BLaER1 (cell line): Measurements from ENCODE around the gene SFMBT2.

Experiments used
- H3K27ac ChIP-seq: shearing (Covaris generic); formaldehyde crosslinking; 2 replicates; pipeline ENCODE4 v1.8.1; 2022
- H3K27me3 ChIP-seq: shearing (Covaris generic); formaldehyde crosslinking; 2 replicates; pipeline ENCODE4 v1.8.1; 2022
- H3K36me3 ChIP-seq: shearing (Covaris generic); formaldehyde crosslinking; 2 replicates; pipeline ENCODE4 v1.8.1; 2022
- H3K4me1 ChIP-seq: shearing (Covaris generic); formaldehyde crosslinking; 2 replicates; pipeline ENCODE4 v1.8.1; 2022
- H3K4me2 ChIP-seq: shearing (Covaris generic); formaldehyde crosslinking; 2 replicates; pipeline ENCODE4 v1.8.1; 2022
- H3K4me3 ChIP-seq: shearing (Covaris generic); formaldehyde crosslinking; 2 replicates; pipeline ENCODE4 v1.8.1; 2022
- H3K9ac ChIP-seq: shearing (Covaris generic); formaldehyde crosslinking; 2 replicates; pipeline ENCODE4 v1.8.1; 2022
- H3K9me3 ChIP-seq: shearing (Covaris generic); formaldehyde crosslinking; 2 replicates; pipeline ENCODE4 v1.8.1; 2022
- H4K20me1 ChIP-seq: shearing (Covaris generic); formaldehyde crosslinking; 2 replicates; pipeline ENCODE4 v1.8.1; 2022
- Cebpa-rat ChIP-seq: shearing (Covaris generic); IDR thresholded peaks from 2 replicates; pipeline ENCODE4 v1.8.1; 2022

The SFMBT2 gene

GRCh38 chr10:7264313-7264756 is 146.5 kb downstream of the SFMBT2 start:
- Histone ChIP-seq H3K27ac (peak overlapping the region; percentile 87), H3K4me1 (peaks cover 99% of the 10 kb centered on the region), H3K27me3 (no peaks in the 10 kb centered on the region), H4K20me1 (no peaks in the 10 kb centered on the region), H3K4me2 (peak overlapping the region; percentile 64), H3K9me3 (0 out of 2 replicates have a peak, but pooled peaks cover 6% of the 10 kb centered on the region), H3K4me3 (no peak overlapping the region), H3K9ac (peak overlapping the region; percentile 26; the same call in 1 of the 2 replicates), H3K36me3 (peaks cover 49% of the 10 kb centered on the region)
- no peak for TF ChIP-seq Cebpa-rat

GRCh38 chr10:7263616-7264015 is 147.2 kb downstream of the SFMBT2 start:
- Histone ChIP-seq H3K27me3 (no peaks in the 10 kb centered on the region), H3K9ac (peak overlapping the region; percentile 26; the same call in 1 of the 2 replicates), H3K27ac (peak overlapping the region; percentile 87), H3K4me2 (peak overlapping the region; percentile 64), H3K4me1 (peaks cover 99% of the 10 kb centered on the region), H4K20me1 (no peaks in the 10 kb centered on the region), H3K4me3 (no peak overlapping the region), H3K9me3 (0 out of 2 replicates have a peak, but pooled peaks cover 6% of the 10 kb centered on the region), H3K36me3 (peaks cover 42% of the 10 kb centered on the region)
- TF ChIP-seq Cebpa-rat = no peak

- H3K36me3 ChIP-seq = peaks cover 35% of the 10 kb centered on the region
- H3K4me1 ChIP-seq = peaks cover 98% of the 10 kb centered on the region
- no peak for TF ChIP-seq Cebpa-rat
- no peaks in the 10 kb centered on the region for H4K20me1 ChIP-seq
- no peak overlapping the region for H3K4me3 ChIP-seq
- peak overlapping the region; percentile 90 for H3K4me2 ChIP-seq
- 0 out of 2 replicates have a peak, but pooled peaks cover 6% of the 10 kb centered on the region for H3K9me3 ChIP-seq
- H3K27me3 ChIP-seq = no peaks in the 10 kb centered on the region
- peak overlapping the region; percentile 47; the same call in 1 of the 2 replicates for H3K9ac ChIP-seq
- H3K27ac ChIP-seq = peak overlapping the region; percentile 87
Measured at GRCh38 chr10:7261351-7261750, 149.5 kb downstream of the SFMBT2 start.

GRCh38 chr10:7260912-7261311 is 149.9 kb downstream of the SFMBT2 start:
- TF ChIP-seq Cebpa-rat = no peak
- Histone ChIP-seq H3K9ac (peak overlapping the region; percentile 47; the same call in 1 of the 2 replicates), H3K36me3 (peaks cover 33% of the 10 kb centered on the region), H3K27me3 (no peaks in the 10 kb centered on the region), H3K27ac (peak overlapping the region; percentile 87), H3K4me2 (peak overlapping the region; percentile 90), H4K20me1 (no peaks in the 10 kb centered on the region), H3K4me1 (peaks cover 98% of the 10 kb centered on the region), H3K4me3 (no peak overlapping the region), H3K9me3 (0 out of 2 replicates have a peak, but pooled peaks cover 6% of the 10 kb centered on the region)

- peaks cover 98% of the 10 kb centered on the region for H3K4me1 ChIP-seq
- peak overlapping the region; percentile 87 for H3K27ac ChIP-seq
- peak; percentile 95 for TF ChIP-seq Cebpa-rat
Measured at GRCh38 chr10:7260412-7260900, 150.4 kb downstream of the SFMBT2 start.

GRCh38 chr10:7258948-7259523 is 151.8 kb downstream of the SFMBT2 start:
- Histone ChIP-seq H3K9ac (peak overlapping the region; percentile 67), H3K4me2 (peak overlapping the region; percentile 90), H3K36me3 (peaks cover 41% of the 10 kb centered on the region), H3K9me3 (peaks cover 11% of the 10 kb centered on the region; the same call in 1 of the 2 replicates), H3K4me1 (peaks cover 91% of the 10 kb centered on the region), H4K20me1 (no peaks in the 10 kb centered on the region), H3K4me3 (peak overlapping the region; percentile 38), H3K27me3 (no peaks in the 10 kb centered on the region), H3K27ac (peak overlapping the region; percentile 87)
- TF ChIP-seq Cebpa-rat = no peak

More at GRCh38 chr10:7260412-7260900, 150.4 kb downstream of the SFMBT2 start:
- no peaks in the 10 kb centered on the region for H4K20me1 ChIP-seq
- H3K4me2 ChIP-seq = peak overlapping the region; percentile 90
- H3K9me3 ChIP-seq = 0 out of 2 replicates have a peak, but pooled peaks cover 6% of the 10 kb centered on the region
- H3K27me3 ChIP-seq = no peaks in the 10 kb centered on the region
- H3K4me3 ChIP-seq = peak overlapping the region; percentile 38; the same call in 1 of the 2 replicates
- peaks cover 33% of the 10 kb centered on the region for H3K36me3 ChIP-seq
- H3K9ac ChIP-seq = peak overlapping the region; percentile 67

- Histone ChIP-seq H3K4me1 (peaks cover 85% of the 10 kb centered on the region), H3K9me3 (peaks cover 29% of the 10 kb centered on the region), H4K20me1 (no peaks in the 10 kb centered on the region), H3K36me3 (peaks cover 47% of the 10 kb centered on the region), H3K27ac (peak overlapping the region; percentile 75), H3K27me3 (no peaks in the 10 kb centered on the region), H3K4me3 (no peak overlapping the region), H3K4me2 (peak overlapping the region; percentile 90), H3K9ac (peak overlapping the region; percentile 55; the same call in 1 of the 2 replicates)
- no peak for TF ChIP-seq Cebpa-rat
Measured at GRCh38 chr10:7255517-7255916, 155.3 kb downstream of the SFMBT2 start.

GRCh38 chr10:7251696-7252465 is 159.0 kb downstream of the SFMBT2 start:
- no peak for TF ChIP-seq Cebpa-rat
- H3K4me1 ChIP-seq = peaks cover 55% of the 10 kb centered on the region
- peak overlapping the region; percentile 58 for H3K4me2 ChIP-seq

GRCh38 chr10:7250236-7250635 is 160.6 kb downstream of the SFMBT2 start:
- Histone ChIP-seq H3K36me3 (peaks cover 94% of the 10 kb centered on the region), H3K27me3 (no peaks in the 10 kb centered on the region), H3K9ac (no peak overlapping the region), H3K4me3 (no peak overlapping the region), H3K9me3 (peaks cover 35% of the 10 kb centered on the region), H4K20me1 (no peaks in the 10 kb centered on the region), H3K27ac (peak overlapping the region; percentile 61), H3K4me2 (peak overlapping the region; percentile 58; the same call in 1 of the 2 replicates), H3K4me1 (peaks cover 42% of the 10 kb centered on the region)
- TF ChIP-seq Cebpa-rat = no peak

More at GRCh38 chr10:7251696-7252465, 159.0 kb downstream of the SFMBT2 start:
- no peak overlapping the region; the same call in 1 of the 2 replicates for H3K9ac ChIP-seq
- peak overlapping the region; percentile 61 for H3K27ac ChIP-seq
- no peaks in the 10 kb centered on the region for H3K27me3 ChIP-seq
- H3K36me3 ChIP-seq = peaks cover 78% of the 10 kb centered on the region
- peaks cover 35% of the 10 kb centered on the region for H3K9me3 ChIP-seq
- H4K20me1 ChIP-seq = no peaks in the 10 kb centered on the region
- H3K4me3 ChIP-seq = no peak overlapping the region
